ENCODE results near the gene KRTAP2-2.

The KRTAP2-2 gene

GRCh38 chr17:41008811-41009210, 46.2 kb downstream of the KRTAP2-2 start, which contains the start of gene KRTAP3-1:
KRTAP3-1 (minus strand) TSS chr17:41009128; CDS start chr17:41009074, 54 bp downstream.
- no peak within 1 kb of the TSS for H3K27ac ChIP-seq (ENCODE audit: low read length)
- no peaks in the 10 kb centered on the region for H3K9me3 ChIP-seq (ENCODE audit: control insufficient read depth, insufficient read depth, low read length)
- H3K4me3 ChIP-seq (ENCODE audit: low read length) = no peak within 1 kb of the TSS
- no CpG with 5 or more reads among the region's 8 CpGs for WGBS (ENCODE audit: insufficient coverage, insufficient read length)
- H3K27me3 ChIP-seq (ENCODE audit: control insufficient read depth, insufficient read depth, low read length) = no peaks in the 10 kb centered on the region
- H3K4me1 ChIP-seq (ENCODE audit: control insufficient read depth, insufficient read depth, low read length) = peaks cover 6% of the 10 kb centered on the region
- no peaks in the 10 kb centered on the region for H3K36me3 ChIP-seq (ENCODE audit: control insufficient read depth, insufficient read depth, low read length)
- no peak for DNase-seq (ENCODE audit: low read depth, low spot score)
